Activated effector memory CD4-positive, alpha-beta T cell treated with Interleukin-2 at 50 U/mL for 16 hours (primary cell): ENCODE results near the gene PRMT6.

Experiments used
- DNase-seq: peaks from one replicate; pipeline ENCODE4 v3.0.0-alpha.2; 2020

PRMT6 gene

GRCh38 chr1:107095647-107096046, 39.2 kb downstream of the PRMT6 start:
- no peak for DNase-seq

GRCh38 chr1:107096690-107097089, 40.2 kb downstream of the PRMT6 start:
- DNase-seq: no peak

- no peak for DNase-seq
These were observed 42.5 kb downstream of the PRMT6 start for GRCh38 chr1:107098961-107099360.

DNA sequence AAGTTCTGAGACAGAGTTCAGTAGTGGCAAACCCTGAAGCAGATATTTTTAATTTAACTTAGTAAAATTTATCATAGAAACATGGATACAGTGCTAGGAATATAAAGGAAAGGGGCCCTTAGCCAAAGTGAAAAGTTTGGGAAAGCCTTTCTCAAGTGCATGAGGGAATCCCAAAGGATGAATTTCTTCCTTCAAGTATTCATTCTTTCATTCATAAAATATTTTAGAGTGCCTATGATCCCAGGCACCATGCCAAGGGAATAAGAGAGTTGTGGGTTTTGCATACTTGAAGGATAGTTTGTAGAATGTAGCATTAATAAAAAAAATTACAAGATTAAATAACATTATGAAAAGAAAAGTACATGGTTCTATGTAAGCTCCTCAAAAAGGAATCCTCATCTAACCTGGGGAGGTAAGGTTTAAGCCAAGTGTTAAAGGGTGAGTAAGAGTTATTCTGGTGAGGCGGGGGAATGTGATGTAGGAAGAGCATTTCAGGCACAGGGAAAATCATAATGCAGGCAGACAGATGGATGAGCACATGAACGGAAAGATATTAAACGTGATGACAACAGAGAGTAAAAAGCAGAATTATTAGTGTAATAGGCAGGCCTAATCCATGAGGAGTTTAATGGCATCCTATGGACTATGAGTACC, 44.0 kb downstream of the PRMT6 start:
- DNase-seq: no peak

DNA sequence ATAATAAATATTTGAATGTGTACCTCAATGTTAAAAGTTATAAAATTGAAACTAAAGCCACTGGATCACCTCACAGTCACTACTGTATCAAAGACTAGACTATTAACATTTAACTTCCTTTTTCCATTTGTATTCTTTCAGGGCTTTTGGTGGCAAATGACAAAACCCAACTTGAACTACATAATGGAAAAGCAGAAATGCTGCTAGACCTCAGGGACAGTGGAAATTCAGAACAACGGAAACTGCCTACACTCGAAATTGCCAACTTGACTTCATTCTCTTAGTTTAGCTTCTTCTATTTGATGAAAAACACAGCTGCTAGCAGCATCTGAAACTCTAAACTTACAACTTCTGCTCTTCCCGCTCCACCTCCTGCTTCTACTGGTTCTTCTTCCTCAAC, 49.4 kb downstream of the PRMT6 start:
- DNase-seq: no peak
